Kidney epithelial cell (primary cell): ENCODE measurements around the gene TSPAN1. TPM values are rescaled to one million over a fixed set of nuclear protein-coding genes. Genes with fewer than 3 reads are reported as not detected.

Experiments used
- DNase-seq: peaks from one replicate; pipeline ENCODE4 v3.0.0-alpha.2; 2010; ENCODE audit warnings: low read depth
- H3K27me3 ChIP-seq: 2 replicates; pipeline ENCODE4 v1.6.0; 2011; ENCODE audit warnings: low read length; ENCODE audit not compliant: control insufficient read depth, insufficient read depth
- H3K36me3 ChIP-seq: 2 replicates; pipeline ENCODE4 v1.5.1; 2011; ENCODE audit warnings: low read length; ENCODE audit not compliant: control insufficient read depth, insufficient read depth
- H3K4me3 ChIP-seq: 2 replicates; pipeline ENCODE4 v1.5.1; 2011; ENCODE audit warnings: low read depth, mild to moderate bottlenecking, control low read depth, low read length
- CTCF ChIP-seq: IDR thresholded peaks from 2 replicates; pipeline ENCODE4 v1.5.1; 2011; ENCODE audit warnings: mild to moderate bottlenecking, moderate library complexity, low read length, control low read depth, inconsistent platforms; ENCODE audit not compliant: insufficient read depth, poor library complexity, severe bottlenecking
- total RNA-seq: library from RNA; depleted of rRNA; stranded (reverse); fragments of >200 nt; gene quantifications from 2 replicates; pipeline ENCODE4 v1.2.3, GENCODE V29; 2015

Gene TSPAN1
- total RNA-seq, 1 donor from 2014 or later, result 68.5 TPM

DNA sequence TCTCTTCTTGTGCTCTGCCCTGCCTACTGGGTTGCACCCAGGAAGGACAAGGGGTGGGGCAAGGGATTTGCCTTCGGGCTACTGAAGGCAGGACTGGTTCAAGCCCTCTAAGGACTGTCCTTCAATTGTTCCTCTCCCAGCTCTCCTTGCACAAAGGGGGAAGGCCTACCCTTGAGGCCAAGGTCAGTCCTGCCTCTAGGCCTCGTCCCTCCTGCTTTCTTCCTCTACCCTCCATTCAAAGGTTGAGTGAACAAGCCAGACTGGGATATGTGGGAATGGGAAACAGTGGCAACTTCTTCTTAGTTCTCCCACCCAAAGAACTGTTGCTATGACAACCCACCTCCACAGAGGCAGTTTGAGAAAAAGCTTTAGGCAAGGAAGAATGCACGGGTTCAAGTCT is 30.9 kb downstream of the TSPAN1 start:
- no peak for DNase-seq
- H3K4me3 ChIP-seq, result no peak overlapping the region
- no peaks in the 10 kb centered on the region for H3K36me3 ChIP-seq
- no peaks in the 10 kb centered on the region for H3K27me3 ChIP-seq
- no peak for TF ChIP-seq CTCF

GRCh38 chr1:46206399-46206798 is 31.5 kb downstream of the TSPAN1 start:
- Histone ChIP-seq H3K4me3 (no peak overlapping the region), H3K27me3 (no peaks in the 10 kb centered on the region), H3K36me3 (no peaks in the 10 kb centered on the region)
- DNase-seq, result no peak
- TF ChIP-seq CTCF, result no peak

- no peak for TF ChIP-seq CTCF
- Histone ChIP-seq H3K27me3 (no peaks in the 10 kb centered on the region), H3K36me3 (no peaks in the 10 kb centered on the region), H3K4me3 (no peak overlapping the region)
- no peak for DNase-seq
These were observed 35.7 kb downstream of the TSPAN1 start for GRCh38 chr1:46210561-46210960.

- H3K36me3 ChIP-seq, result no peaks in the 10 kb centered on the region
- H3K27me3 ChIP-seq, result no peaks in the 10 kb centered on the region
- TF ChIP-seq CTCF, result no peak
- no peak for DNase-seq
- no peak overlapping the region for H3K4me3 ChIP-seq
These were observed 36.2 kb downstream of the TSPAN1 start for GRCh38 chr1:46211051-46211450.

DNA sequence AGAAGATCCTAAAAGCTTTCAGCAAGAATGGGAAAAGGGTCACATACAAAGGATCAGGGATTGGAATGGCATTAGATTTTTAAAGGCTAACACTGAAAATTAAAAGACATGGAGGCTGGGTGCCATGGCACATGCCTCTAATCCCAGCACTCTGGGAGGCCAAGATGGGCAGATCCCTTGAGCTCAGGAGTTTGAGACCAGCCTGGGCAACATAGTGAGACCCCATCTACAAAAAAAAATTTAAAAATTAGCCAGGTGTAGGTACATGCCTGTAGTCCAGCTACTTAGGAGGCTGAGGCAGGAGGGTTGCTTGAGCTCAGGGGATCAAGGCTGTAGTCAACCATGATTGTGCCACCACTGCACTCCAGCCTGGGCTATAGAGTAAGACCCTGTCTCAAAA is 40.6 kb downstream of the TSPAN1 start:
- H3K27me3 ChIP-seq, result no peaks in the 10 kb centered on the region
- H3K4me3 ChIP-seq, result no peak overlapping the region
- no peaks in the 10 kb centered on the region for H3K36me3 ChIP-seq
- DNase-seq, result no peak
- no peak for TF ChIP-seq CTCF

GRCh38 chr1:46218443-46218842 is 43.6 kb downstream of the TSPAN1 start:
- H3K27me3 ChIP-seq, result no peaks in the 10 kb centered on the region
- no peak overlapping the region for H3K4me3 ChIP-seq
- no peak for DNase-seq
- no peaks in the 10 kb centered on the region for H3K36me3 ChIP-seq
- TF ChIP-seq CTCF, result no peak
